ENCODE results near the gene KLHL22. TPM values are rescaled to one million over a fixed set of nuclear protein-coding genes. Genes with fewer than 3 reads are reported as not detected.

KLHL22 gene
- total and polyA plus RNA-seq, 8 donors: 9.9 to 22.9 (median 13.2) TPM

GRCh38 chr22:20523086-20523983 lies 27.7 kb upstream of the KLHL22 start:
- Histone ChIP-seq H3K4me3 (no peak overlapping the region), H3K27ac (no peak overlapping the region), H3K4me1 (peaks cover 0 to 10% (median 0%) of the 10 kb centered on the region in 3 donors), H3K36me3 (no peaks in the 10 kb centered on the region), H3K27me3 (no peaks in the 10 kb centered on the region), H3K9me3 (no peaks in the 10 kb centered on the region)
- TF ChIP-seq CTCF (IDR thresholded peaks at IDR 0.05): no peak
- intact Hi-C loops (cut with DNase I): no loop called here
- DNase-seq: no peak
- ATAC-seq: peak in 3 of 4 donors; percentile 7 to 35 (median 29)
- WGBS, 2 donors: 56 to 60% methylated on average over 7 of the region's 7 CpGs
- no peak for FAIRE-seq

- no peak for TF ChIP-seq CTCF (IDR thresholded peaks at IDR 0.05)
- WGBS, 2 donors: 91 to 93% methylated on average over 11 of the region's 11 CpGs
- intact Hi-C loops (cut with DNase I): no loop called here
- no peaks in the 10 kb centered on the region for H3K36me3 ChIP-seq
- ATAC-seq (no peak), DNase-seq (no peak), FAIRE-seq (no peak)
- peaks cover 0 to 10% (median 0%) of the 10 kb centered on the region in 3 donors for H3K4me1 ChIP-seq
- H3K4me3 ChIP-seq: no peak overlapping the region
- no peaks in the 10 kb centered on the region for H3K27me3 ChIP-seq
- H3K27ac ChIP-seq: no peak overlapping the region
- no peaks in the 10 kb centered on the region for H3K9me3 ChIP-seq
Observed at GRCh38 chr22:20522134-20523004, 26.8 kb upstream of the KLHL22 start.

GRCh38 chr22:20520093-20520511 lies 24.5 kb upstream of the KLHL22 start:
- ATAC-seq: peak in 1 of 4 donors; percentile 7
- TF ChIP-seq CTCF (IDR thresholded peaks at IDR 0.05): no peak
- no peak overlapping the region for H3K27ac ChIP-seq
- H3K9me3 ChIP-seq: no peaks in the 10 kb centered on the region
- H3K4me1 ChIP-seq: peaks cover 0 to 10% (median 0%) of the 10 kb centered on the region in 3 donors
- H3K27me3 ChIP-seq: no peaks in the 10 kb centered on the region
- no peaks in the 10 kb centered on the region for H3K36me3 ChIP-seq
- WGBS, 2 donors: 83 to 90% methylated on average over 7 of the region's 7 CpGs
- DNase-seq: no peak
- FAIRE-seq: no peak
- no peak overlapping the region for H3K4me3 ChIP-seq
- intact Hi-C loops (cut with DNase I): no loop called here

GRCh38 chr22:20519558-20519957 lies 24.0 kb upstream of the KLHL22 start:
- Histone ChIP-seq H3K9me3 (no peaks in the 10 kb centered on the region), H3K4me1 (peaks cover 0 to 10% (median 0%) of the 10 kb centered on the region in 3 donors), H3K27ac (no peak overlapping the region), H3K36me3 (no peaks in the 10 kb centered on the region), H3K4me3 (no peak overlapping the region), H3K27me3 (no peaks in the 10 kb centered on the region)
- intact Hi-C loops (cut with DNase I): no loop called here
- FAIRE-seq (no peak), ATAC-seq (no peak), DNase-seq (no peak)
- WGBS, 2 donors: 76 to 79% methylated on average over 4 of the region's 4 CpGs
- TF ChIP-seq CTCF (IDR thresholded peaks at IDR 0.05): no peak

All from pancreas (tissue), 10 donors.